Trophoblast cell (in vitro differentiated cells and primary cell): Measurements from ENCODE around the gene CRY1.
A peak's percentile ranks its signal among the peaks of the same experiment; 100 is the strongest.

Experiments
- DNase-seq, 2 donors: peaks; one replicate each; pipeline ENCODE4 v3.0.0-alpha.2; 2016
- H2AFZ ChIP-seq: 2 replicates; pipeline ENCODE4 v1.6.1; 2013; ENCODE audit warnings: low read length, moderate library complexity, mild to moderate bottlenecking; ENCODE audit not compliant: insufficient read depth, poor library complexity
- H2AK5ac ChIP-seq: 2 replicates; pipeline ENCODE4 v1.6.1; 2013; ENCODE audit warnings: mild to moderate bottlenecking, low read length
- H2BK120ac ChIP-seq: 2 replicates; pipeline ENCODE4 v1.6.1; 2013; ENCODE audit warnings: low read length, mild to moderate bottlenecking, moderate library complexity; ENCODE audit not compliant: insufficient read depth, poor library complexity
- H2BK12ac ChIP-seq: 2 replicates; pipeline ENCODE4 v1.6.1; 2013; ENCODE audit warnings: mild to moderate bottlenecking, low read length, moderate library complexity
- H2BK5ac ChIP-seq: 2 replicates; pipeline ENCODE4 v1.6.1; 2013; ENCODE audit warnings: low read length, low read depth, moderate library complexity, mild to moderate bottlenecking; ENCODE audit not compliant: poor library complexity
- H3K14ac ChIP-seq: 2 replicates; pipeline ENCODE4 v1.6.1; 2013; ENCODE audit warnings: mild to moderate bottlenecking, low read length
- H3K18ac ChIP-seq: 2 replicates; pipeline ENCODE4 v1.6.1; 2013; ENCODE audit warnings: mild to moderate bottlenecking, low read length
- H3K23ac ChIP-seq: 2 replicates; pipeline ENCODE4 v1.6.1; 2013; ENCODE audit warnings: low read length
- H3K27ac ChIP-seq: 2 replicates; pipeline ENCODE4 v1.5.1; 2013; ENCODE audit warnings: low read depth, mild to moderate bottlenecking, inconsistent platforms, low read length, moderate library complexity
- H3K27me3 ChIP-seq: 2 replicates; pipeline ENCODE4 v1.6.1; 2013; ENCODE audit warnings: inconsistent platforms, mild to moderate bottlenecking, low read length, moderate library complexity; ENCODE audit not compliant: insufficient read depth
- H3K36me3 ChIP-seq, 2 experiments: 1 replicate in 1 of 2; 2 replicates in 1 of 2; pipeline ENCODE4 v1.6.1; 2013; ENCODE audit warnings: low read length in 2 of 2, mild to moderate bottlenecking in 2 of 2, moderate library complexity in 1 of 2; ENCODE audit not compliant: insufficient read depth in 2 of 2, control insufficient read depth in 1 of 2
- H3K4ac ChIP-seq: 2 replicates; pipeline ENCODE4 v1.6.1; 2013; ENCODE audit warnings: low read depth, mild to moderate bottlenecking, low read length, moderate library complexity
- H3K4me1 ChIP-seq, 2 experiments: 1 replicate in 1 of 2; 2 replicates in 1 of 2; pipeline ENCODE4 v1.6.1; 2013; ENCODE audit warnings: low read length in 2 of 2, mild to moderate bottlenecking in 2 of 2, moderate library complexity in 1 of 2; ENCODE audit not compliant: insufficient read depth in 2 of 2, control insufficient read depth in 1 of 2
- H3K4me2 ChIP-seq: 2 replicates; pipeline ENCODE4 v1.6.1; 2013; ENCODE audit warnings: inconsistent platforms, mild to moderate bottlenecking, low read length, moderate library complexity
- H3K4me3 ChIP-seq: 2 replicates; pipeline ENCODE4 v1.5.1; 2013; ENCODE audit warnings: mild to moderate bottlenecking, low read depth, low read length, inconsistent platforms
- H3K79me1 ChIP-seq: one replicate; pipeline ENCODE4 v1.6.1; 2013; ENCODE audit warnings: low read length
- H3K79me2 ChIP-seq: 2 replicates; pipeline ENCODE4 v1.6.1; 2013; ENCODE audit warnings: low read length, mild to moderate bottlenecking; ENCODE audit not compliant: control insufficient read depth, insufficient read depth, poor library complexity
- H3K9ac ChIP-seq: 2 replicates; pipeline ENCODE4 v1.6.1; 2013; ENCODE audit warnings: mild to moderate bottlenecking, low read length
- H3K9me3 ChIP-seq: 2 replicates; pipeline ENCODE4 v1.6.1; 2013; ENCODE audit warnings: low read depth, mild to moderate bottlenecking, control low read depth, inconsistent platforms, low read length; ENCODE audit not compliant: insufficient read depth
- H4K12ac ChIP-seq: 2 replicates; pipeline ENCODE4 v1.6.1; 2013; ENCODE audit warnings: low read depth, mild to moderate bottlenecking, low read length, moderate library complexity
- H4K8ac ChIP-seq: 2 replicates; pipeline ENCODE4 v1.6.1; 2013; ENCODE audit warnings: low read depth, mild to moderate bottlenecking, low read length, moderate library complexity
- H4K91ac ChIP-seq: one replicate; pipeline ENCODE4 v1.6.1; 2013; ENCODE audit warnings: low read depth, mild to moderate bottlenecking, low read length, moderate library complexity
- WGBS: extraction: QIAGEN DNeasy Blood & Tissue Kit; methylation state at CpG from one replicate; pipeline ENCODE4 v1.1.7; 2013; ENCODE audit warnings: missing lambda C conversion rate; ENCODE audit not compliant: insufficient read length, insufficient coverage; ENCODE audit errors: extremely low coverage; 5-methylcytosine and 5-hydroxymethylcytosine counted together

Gene CRY1

GRCh38 chr12:107094183-107094448 is 767 bp upstream of the CRY1 start:
- Histone ChIP-seq H3K4me3 (peak overlapping the region; percentile 66), H3K4me2 (peak overlapping the region; percentile 75), H3K9me3 (peaks cover 2% of the 10 kb centered on the region), H3K27ac (peak overlapping the region; percentile 87), H3K4me1 (peaks cover 0 to 2% of the 10 kb centered on the region in 2 experiments), H3K27me3 (no peaks in the 10 kb centered on the region), H2BK5ac (peak overlapping the region; percentile 81), H2BK12ac (no peak overlapping the region), H2AK5ac (no peak overlapping the region), H3K18ac (peak overlapping the region; percentile 80), H3K23ac (no peak overlapping the region), H3K4ac (peak overlapping the region; percentile 41), H2BK120ac (peak overlapping the region; percentile 62), H3K79me2 (peaks cover 5% of the 10 kb centered on the region), H3K9ac (peak overlapping the region; percentile 34), H4K12ac (peak overlapping the region; percentile 61), H3K79me1 (peaks cover 12% of the 10 kb centered on the region), H3K14ac (peak overlapping the region; percentile 38), H2AFZ (peak overlapping the region; percentile 81), H3K36me3 (no peaks in the 10 kb centered on the region), H4K91ac (peak overlapping the region; percentile 61), H4K8ac (peak overlapping the region; percentile 79)
- DNase-seq = peak; percentile 45 to 79
- WGBS = no CpG with 5 or more reads among the region's 6 CpGs

DNA sequence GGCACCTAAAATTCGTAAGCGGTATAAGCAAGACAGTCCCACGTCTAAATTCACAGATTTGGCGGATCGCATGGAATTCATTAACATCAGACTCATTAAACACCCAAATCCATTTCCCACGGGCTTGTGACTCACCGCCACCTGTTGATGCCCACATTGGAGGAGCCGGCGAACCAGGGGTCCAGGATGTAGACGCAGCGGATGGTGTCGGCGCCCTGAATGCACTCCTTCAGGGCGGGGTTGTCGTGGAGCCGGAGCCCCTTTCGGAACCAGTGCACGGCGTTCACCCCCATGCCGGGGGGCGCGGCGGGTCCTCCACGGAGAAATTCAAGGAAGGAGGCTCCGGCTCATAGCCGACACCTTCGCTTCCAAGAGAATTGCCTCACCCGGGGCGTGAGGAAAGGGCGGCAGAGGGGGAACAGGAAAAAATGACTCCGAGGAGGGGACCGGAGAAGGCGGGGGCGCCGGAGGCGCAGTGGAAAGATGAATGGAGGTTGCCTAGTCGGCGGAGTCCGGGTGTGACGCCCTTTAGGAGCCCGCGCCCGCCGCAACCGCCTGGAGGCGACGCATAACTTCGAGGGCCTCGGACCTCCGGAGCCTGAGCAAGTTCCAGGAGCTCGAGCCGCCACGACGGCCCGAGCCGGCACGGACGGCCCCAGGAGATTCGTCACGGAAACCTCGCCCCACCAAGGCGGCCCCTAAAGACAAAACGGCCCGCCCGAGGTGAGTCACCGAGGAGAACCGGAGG is 506 bp downstream of the CRY1 start:
- Histone ChIP-seq H2AFZ (peak overlapping the region; percentile 89), H4K12ac (no peak overlapping the region), H2BK120ac (peak overlapping the region; percentile 37), H3K36me3 (no peaks in the 10 kb centered on the region), H2AK5ac (no peak overlapping the region), H3K79me2 (peaks cover 5% of the 10 kb centered on the region), H3K4me3 (peak overlapping the region; percentile 86), H3K9ac (peak overlapping the region; percentile 86), H4K8ac (peak overlapping the region; percentile 63), H3K23ac (no peak overlapping the region), H3K4me1 (peaks cover 0 to 2% of the 10 kb centered on the region in 2 experiments), H3K9me3 (peaks cover 2% of the 10 kb centered on the region), H3K27me3 (no peaks in the 10 kb centered on the region), H2BK5ac (peak overlapping the region; percentile 70), H3K18ac (peak overlapping the region; percentile 51), H3K4ac (peak overlapping the region; percentile 30), H2BK12ac (no peak overlapping the region), H3K79me1 (peaks cover 12% of the 10 kb centered on the region), H3K14ac (peak overlapping the region; percentile 33), H3K27ac (no peak overlapping the region), H4K91ac (peak overlapping the region; percentile 45), H3K4me2 (peak overlapping the region; percentile 99)
- peak; percentile 66 to 72 for DNase-seq
- WGBS = no CpG with 5 or more reads among the region's 67 CpGs

DNA sequence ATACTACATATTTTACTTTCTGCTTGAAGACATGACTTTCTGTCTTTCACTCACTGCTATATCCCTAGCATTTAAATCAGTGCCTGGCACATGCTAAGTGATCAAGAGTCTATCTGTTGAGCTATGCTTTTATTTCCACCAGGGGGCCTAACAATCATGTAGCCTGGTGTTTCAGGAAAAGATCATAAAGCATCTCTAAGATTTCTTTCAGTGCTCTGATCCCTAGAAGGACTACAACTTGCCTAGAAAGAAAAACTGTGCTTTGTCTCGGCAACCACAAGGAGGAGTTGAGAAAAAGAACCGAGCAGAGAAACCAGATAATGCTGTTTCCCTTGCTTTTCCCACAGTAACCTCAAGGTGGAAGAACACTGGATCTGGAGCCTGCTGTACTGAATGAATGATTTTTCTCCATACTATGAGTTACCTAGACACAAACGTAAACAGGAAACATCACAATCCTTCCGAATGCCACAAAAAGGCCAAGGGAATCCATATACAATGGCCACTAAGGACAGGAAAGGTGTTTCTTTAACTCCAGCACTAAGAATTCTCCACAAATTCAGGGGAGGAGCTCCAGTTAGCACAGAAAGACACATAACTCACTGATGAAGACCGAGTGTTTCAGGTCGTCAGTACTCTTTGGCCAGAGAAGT is 1.2 kb downstream of the CRY1 start:
- peaks cover 0 to 2% of the 10 kb centered on the region in 2 experiments for H3K4me1 ChIP-seq
- peak overlapping the region; percentile 99 for H3K4me2 ChIP-seq
- H4K8ac ChIP-seq = no peak overlapping the region
- no CpG with 5 or more reads among the region's 6 CpGs for WGBS
- peaks cover 12% of the 10 kb centered on the region for H3K79me1 ChIP-seq
- no peak overlapping the region for H3K27ac ChIP-seq
- H2AK5ac ChIP-seq = no peak overlapping the region
- DNase-seq = peak; percentile 80 to 94
- no peak overlapping the region for H4K91ac ChIP-seq
- peaks cover 5% of the 10 kb centered on the region for H3K79me2 ChIP-seq
- H3K27me3 ChIP-seq = no peaks in the 10 kb centered on the region
- H3K14ac ChIP-seq = no peak overlapping the region
- no peak overlapping the region for H3K23ac ChIP-seq
- H2AFZ ChIP-seq = no peak overlapping the region
- no peak overlapping the region for H3K9ac ChIP-seq
- H2BK120ac ChIP-seq = no peak overlapping the region
- H2BK5ac ChIP-seq = no peak overlapping the region
- no peak overlapping the region for H3K4me3 ChIP-seq
- H3K4ac ChIP-seq = no peak overlapping the region
- H3K18ac ChIP-seq = no peak overlapping the region
- no peak overlapping the region for H2BK12ac ChIP-seq
- peaks cover 2% of the 10 kb centered on the region for H3K9me3 ChIP-seq
- no peak overlapping the region for H4K12ac ChIP-seq
- no peaks in the 10 kb centered on the region for H3K36me3 ChIP-seq

DNA sequence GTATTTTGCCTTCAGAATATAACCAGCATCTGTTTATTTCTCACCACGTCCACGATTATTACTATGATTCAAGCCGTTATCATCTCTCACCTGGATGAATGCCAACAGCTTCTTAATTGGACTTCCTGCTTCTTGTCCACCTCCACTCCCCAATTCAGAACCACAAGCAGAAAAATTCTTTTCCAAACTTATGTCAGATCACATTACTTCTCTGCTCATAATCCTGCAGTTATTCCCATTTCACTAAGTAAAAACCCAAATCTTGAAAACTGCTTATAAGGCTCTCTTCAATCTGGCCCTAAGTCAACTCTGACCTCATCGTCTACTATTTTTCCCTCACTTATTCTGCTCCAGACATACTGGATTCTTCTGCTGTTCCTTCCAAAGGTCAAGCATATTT is 2.0 kb downstream of the CRY1 start:
- H3K14ac ChIP-seq = no peak overlapping the region
- H2AK5ac ChIP-seq = no peak overlapping the region
- no peak overlapping the region for H2BK12ac ChIP-seq
- H3K27ac ChIP-seq = no peak overlapping the region
- H3K9ac ChIP-seq = no peak overlapping the region
- H3K4me2 ChIP-seq = peak overlapping the region; percentile 99
- H4K12ac ChIP-seq = no peak overlapping the region
- H3K79me2 ChIP-seq = peaks cover 5% of the 10 kb centered on the region
- peaks cover 12% of the 10 kb centered on the region for H3K79me1 ChIP-seq
- no peak overlapping the region for H4K91ac ChIP-seq
- H3K18ac ChIP-seq = no peak overlapping the region
- peaks cover 0 to 2% of the 10 kb centered on the region in 2 experiments for H3K4me1 ChIP-seq
- peak overlapping the region; percentile 59 for H3K4ac ChIP-seq
- H3K4me3 ChIP-seq = no peak overlapping the region
- H2BK5ac ChIP-seq = no peak overlapping the region
- no peak overlapping the region for H2AFZ ChIP-seq
- no peak overlapping the region for H2BK120ac ChIP-seq
- H3K27me3 ChIP-seq = no peaks in the 10 kb centered on the region
- H4K8ac ChIP-seq = no peak overlapping the region
- no CpG with 5 or more reads among the region's 4 CpGs for WGBS
- peak in 1 of 2 donors; percentile 30 for DNase-seq
- H3K23ac ChIP-seq = no peak overlapping the region
- H3K9me3 ChIP-seq = no peaks in the 10 kb centered on the region
- H3K36me3 ChIP-seq = no peaks in the 10 kb centered on the region
